ENCODE measurements around the gene USP34.

USP34 gene

GRCh38 chr2:61291851-61292575, 178.9 kb downstream of the USP34 start:
- no peak for DNase-seq

GRCh38 chr2:61288070-61288841, 182.6 kb downstream of the USP34 start:
- no peak for DNase-seq

- DNase-seq = no peak
Measured at GRCh38 chr2:61287254-61287653, 183.6 kb downstream of the USP34 start.

- no peak for DNase-seq
Measured at GRCh38 chr2:61283443-61284160, 187.3 kb downstream of the USP34 start.

GRCh38 chr2:61282104-61282590, 188.7 kb downstream of the USP34 start:
- no peak for DNase-seq

- DNase-seq = no peak
Measured at GRCh38 chr2:61281321-61281720, 189.6 kb downstream of the USP34 start.

- no peak for DNase-seq
Measured at GRCh38 chr2:61277756-61278155, 193.1 kb downstream of the USP34 start.

GRCh38 chr2:61275575-61276184, 195.2 kb downstream of the USP34 start:
- DNase-seq = no peak

GRCh38 chr2:61272421-61273070, 198.3 kb downstream of the USP34 start:
- no peak for DNase-seq

GRCh38 chr2:61268249-61268648, 202.6 kb downstream of the USP34 start:
- DNase-seq = no peak

GRCh38 chr2:61266632-61267505, 204.0 kb downstream of the USP34 start:
- no peak for DNase-seq

GRCh38 chr2:61263830-61264229, 207.1 kb downstream of the USP34 start:
- DNase-seq = no peak

GRCh38 chr2:61262699-61263098, 208.2 kb downstream of the USP34 start:
- DNase-seq = no peak

- no peak for DNase-seq
Measured at GRCh38 chr2:61257446-61257845, 213.4 kb downstream of the USP34 start.

- no peak for DNase-seq
Measured at GRCh38 chr2:61255580-61256437, 215.1 kb downstream of the USP34 start.

GRCh38 chr2:61254536-61254935, 216.4 kb downstream of the USP34 start:
- no peak for DNase-seq

GRCh38 chr2:61253136-61253535, 217.8 kb downstream of the USP34 start:
- no peak for DNase-seq

- DNase-seq = no peak
Measured at GRCh38 chr2:61252031-61252430, 218.9 kb downstream of the USP34 start.

- no peak for DNase-seq
Measured at GRCh38 chr2:61249521-61250071, 221.3 kb downstream of the USP34 start.

GRCh38 chr2:61247204-61247812, 223.6 kb downstream of the USP34 start:
- DNase-seq = no peak

Measured in NCI-H187 treated with DMSO at 0.1 percent for 48 hours (cell line).